Duodenal mucosa (tissue), 2 donors: Measurements from ENCODE around the gene A4GALT.
A peak's percentile ranks its signal among the peaks of the same experiment; 100 is the strongest.
"Not testable (repeated sequence)": the region's sequence is repeated elsewhere in the genome, so short reads cannot be mapped to it uniquely, and the experiment has no call there.

Experiments
- H3K27ac ChIP-seq: one replicate; pipeline ENCODE4 v1.7.0; 2013; ENCODE audit warnings: low read depth, low read length
- H3K27me3 ChIP-seq, 2 donors: one replicate each; pipeline ENCODE4 v1.7.0; 2013; ENCODE audit warnings: low read length in 2 of 2, control low read depth in 1 of 2; ENCODE audit not compliant: insufficient read depth in 2 of 2, control insufficient read depth in 1 of 2
- H3K36me3 ChIP-seq, 2 donors: one replicate each; pipeline ENCODE4 v1.7.0; 2013; ENCODE audit warnings: low read length in 2 of 2, control low read depth in 1 of 2; ENCODE audit not compliant: insufficient read depth in 2 of 2, control insufficient read depth in 1 of 2
- H3K4me1 ChIP-seq, 2 donors: one replicate each; pipeline ENCODE4 v1.7.0; 2013; ENCODE audit warnings: low read length in 2 of 2, control low read depth in 1 of 2; ENCODE audit not compliant: insufficient read depth in 2 of 2, control insufficient read depth in 1 of 2
- H3K4me3 ChIP-seq, 2 donors: one replicate each; pipeline ENCODE4 v1.7.0; 2013; ENCODE audit warnings: low read length in 2 of 2, low read depth in 1 of 2
- H3K9ac ChIP-seq, 2 donors: one replicate each; pipeline ENCODE4 v1.7.0; 2013; ENCODE audit warnings: low read length in 2 of 2, low read depth in 1 of 2
- H3K9me3 ChIP-seq, 2 donors: one replicate each; pipeline ENCODE4 v1.7.0; 2013; ENCODE audit warnings: low read length in 2 of 2, control low read depth in 1 of 2; ENCODE audit not compliant: control insufficient read depth in 1 of 2

Gene A4GALT

GRCh38 chr22:42673071-42673470 lies 47.6 kb downstream of the A4GALT start:
- not testable (repeated sequence) for H3K9me3 ChIP-seq, H3K9ac ChIP-seq, H3K4me3 ChIP-seq, H3K4me1 ChIP-seq, H3K27me3 ChIP-seq, H3K36me3 ChIP-seq, H3K27ac ChIP-seq

- Histone ChIP-seq H3K27me3 (no peaks in the 10 kb centered on the region), H3K9me3 (no peaks in the 10 kb centered on the region), H3K36me3 (no peaks in the 10 kb centered on the region), H3K4me1 (peaks cover 0 to 5% of the 10 kb centered on the region in 2 donors), H3K4me3 (no peak overlapping the region), H3K9ac (no peak overlapping the region), H3K27ac (no peak overlapping the region)
Observed at GRCh38 chr22:42670921-42671709, 49.6 kb downstream of the A4GALT start.

GRCh38 chr22:42670046-42670445 lies 50.6 kb downstream of the A4GALT start:
- no peaks in the 10 kb centered on the region for H3K36me3 ChIP-seq
- no peak overlapping the region for H3K4me3 ChIP-seq
- no peak overlapping the region for H3K9ac ChIP-seq
- no peaks in the 10 kb centered on the region for H3K27me3 ChIP-seq
- H3K4me1 ChIP-seq: peaks cover 0 to 5% of the 10 kb centered on the region in 2 donors
- no peak overlapping the region for H3K27ac ChIP-seq
- H3K9me3 ChIP-seq: no peaks in the 10 kb centered on the region

GRCh38 chr22:42666393-42666792 lies 54.3 kb downstream of the A4GALT start:
- not testable (repeated sequence) for H3K4me1 ChIP-seq, H3K36me3 ChIP-seq, H3K4me3 ChIP-seq, H3K27ac ChIP-seq, H3K9me3 ChIP-seq, H3K9ac ChIP-seq, H3K27me3 ChIP-seq

GRCh38 chr22:42664976-42665831 lies 55.5 kb downstream of the A4GALT start:
- Histone ChIP-seq H3K36me3 (no peaks in the 10 kb centered on the region), H3K27me3 (no peaks in the 10 kb centered on the region), H3K4me1 (no peaks in the 10 kb centered on the region), H3K9ac (no peak overlapping the region), H3K4me3 (no peak overlapping the region), H3K9me3 (no peaks in the 10 kb centered on the region), H3K27ac (no peak overlapping the region)

GRCh38 chr22:42661985-42662831 lies 58.5 kb downstream of the A4GALT start:
- Histone ChIP-seq H3K27me3 (no peaks in the 10 kb centered on the region), H3K4me1 (no peaks in the 10 kb centered on the region), H3K9me3 (no peaks in the 10 kb centered on the region), H3K36me3 (no peaks in the 10 kb centered on the region), H3K4me3 (peak overlapping the region; percentile 61 to 62), H3K9ac (peak overlapping the region in 1 of 2 donors; percentile 63), H3K27ac (no peak overlapping the region)

GRCh38 chr22:42656578-42656977 lies 64.1 kb downstream of the A4GALT start:
- no peak overlapping the region for H3K4me3 ChIP-seq
- no peaks in the 10 kb centered on the region for H3K9me3 ChIP-seq
- H3K27me3 ChIP-seq: no peaks in the 10 kb centered on the region
- H3K4me1 ChIP-seq: no peaks in the 10 kb centered on the region
- H3K9ac ChIP-seq: no peak overlapping the region
- H3K36me3 ChIP-seq: no peaks in the 10 kb centered on the region
- H3K27ac ChIP-seq: no peak overlapping the region

GRCh38 chr22:42655693-42656092 lies 65.0 kb downstream of the A4GALT start:
- no peaks in the 10 kb centered on the region for H3K36me3 ChIP-seq
- no peaks in the 10 kb centered on the region for H3K27me3 ChIP-seq
- H3K9me3 ChIP-seq: no peaks in the 10 kb centered on the region
- H3K4me1 ChIP-seq: no peaks in the 10 kb centered on the region
- no peak overlapping the region for H3K9ac ChIP-seq
- no peak overlapping the region for H3K27ac ChIP-seq
- H3K4me3 ChIP-seq: no peak overlapping the region

- Histone ChIP-seq H3K27ac (no peak overlapping the region), H3K4me3 (no peak overlapping the region), H3K4me1 (no peaks in the 10 kb centered on the region), H3K9ac (no peak overlapping the region), H3K9me3 (no peaks in the 10 kb centered on the region), H3K36me3 (no peaks in the 10 kb centered on the region), H3K27me3 (no peaks in the 10 kb centered on the region)
Observed at GRCh38 chr22:42654436-42655073, 66.1 kb downstream of the A4GALT start.
